GM21576 (cell line): ENCODE results near the gene OR12D1.
"Not testable (repeated sequence)": the region's sequence is repeated elsewhere in the genome, so short reads cannot be mapped to it uniquely, and the experiment has no call there.

ENCODE experiments used
- ATAC-seq: cut with Tn5 transposase; IDR thresholded peaks from one replicate; pipeline ENCODE4 v1.9.1; 2021; ENCODE audit warnings: mild to moderate bottlenecking, moderate library complexity; ENCODE audit not compliant: unreplicated experiment

OR12D1 gene

GRCh38 chr6:29414588-29414987 is at the start of gene OR12D1:
TSS of gene OR12D1 (plus strand) at chr6:29414928.
- no peak for ATAC-seq

GRCh38 chr6:29368765-29369164 is 46.0 kb upstream of the OR12D1 start, which contains the start of gene OR5V1:
TSS of gene OR5V1 (minus strand) at chr6:29368865. CDS start at chr6:29356195, 12,670 bp downstream.
- no peak for ATAC-seq

GRCh38 chr6:29375191-29375590 is 39.5 kb upstream of the OR12D1 start, which contains the start of gene OR12D3:
TSS of gene OR12D3 (minus strand) at chr6:29375291. CDS start at chr6:29375287, 4 bp downstream.
- no peak for ATAC-seq

GRCh38 chr6:29376003-29376402 is 38.7 kb upstream of the OR12D1 start:
- ATAC-seq, result no peak

- ATAC-seq, result no peak
Measured at GRCh38 chr6:29388533-29388932, 26.2 kb upstream of the OR12D1 start.

GRCh38 chr6:29395331-29395730 is 19.4 kb upstream of the OR12D1 start, which contains the start of gene OR12D2:
TSS of gene OR12D2 (plus strand) at chr6:29395631. CDS start at chr6:29396700, 1,069 bp downstream.
- ATAC-seq, result no peak

- ATAC-seq, result no peak
Measured at GRCh38 chr6:29399525-29399924, 15.2 kb upstream of the OR12D1 start.

- no peak for ATAC-seq
Measured at GRCh38 chr6:29403801-29404200, 10.9 kb upstream of the OR12D1 start.

- no peak for ATAC-seq
Measured at GRCh38 chr6:29419516-29419915, 4.8 kb downstream of the OR12D1 start.

GRCh38 chr6:29424168-29424567 is 9.4 kb downstream of the OR12D1 start:
- ATAC-seq, result no peak

- ATAC-seq, result no peak
Measured at GRCh38 chr6:29424575-29424974, 9.8 kb downstream of the OR12D1 start.

- no peak for ATAC-seq
Measured at GRCh38 chr6:29425075-29425474, 10.3 kb downstream of the OR12D1 start.

- ATAC-seq, result no peak
Measured at GRCh38 chr6:29426654-29427053, 11.9 kb downstream of the OR12D1 start.

GRCh38 chr6:29436730-29437129 is 22.0 kb downstream of the OR12D1 start:
- not testable (repeated sequence) for ATAC-seq

GRCh38 chr6:29439006-29439405 is 24.3 kb downstream of the OR12D1 start, which contains the start of gene OR10C1:
TSS of gene OR10C1 (plus strand) at chr6:29439306. CDS start at chr6:29440016, 710 bp downstream.
- no peak for ATAC-seq

GRCh38 chr6:29442719-29443118 is 28.0 kb downstream of the OR12D1 start:
- no peak for ATAC-seq

- ATAC-seq, result not testable (repeated sequence)
Measured at GRCh38 chr6:29444031-29444430, 29.3 kb downstream of the OR12D1 start.

GRCh38 chr6:29447670-29448069 is 32.9 kb downstream of the OR12D1 start:
- no peak for ATAC-seq

GRCh38 chr6:29451471-29452193 is 36.9 kb downstream of the OR12D1 start:
- ATAC-seq, result no peak

- ATAC-seq, result no peak
Measured at GRCh38 chr6:29456971-29457370, 42.2 kb downstream of the OR12D1 start, which contains the start of the genes OR11A1 and OR2H1. TSS of gene OR11A1 (minus strand) at chr6:29457071. CDS start at chr6:29427641, 29,430 bp downstream. TSS of gene OR2H1 (plus strand) at chr6:29457155. CDS start at chr6:29461770, 4,615 bp downstream.

GRCh38 chr6:29461021-29461814 is 46.5 kb downstream of the OR12D1 start:
- ATAC-seq, result no peak
